NCI-H1436 treated with DMSO at 0.1 percent for 48 hours (cell line): ENCODE data around the gene CUEDC1.

Source experiments
- DNase-seq: peaks from one replicate; lab custom pipeline; 2025; lab: John Stamatoyannopoulos, UW

The CUEDC1 gene

DNA sequence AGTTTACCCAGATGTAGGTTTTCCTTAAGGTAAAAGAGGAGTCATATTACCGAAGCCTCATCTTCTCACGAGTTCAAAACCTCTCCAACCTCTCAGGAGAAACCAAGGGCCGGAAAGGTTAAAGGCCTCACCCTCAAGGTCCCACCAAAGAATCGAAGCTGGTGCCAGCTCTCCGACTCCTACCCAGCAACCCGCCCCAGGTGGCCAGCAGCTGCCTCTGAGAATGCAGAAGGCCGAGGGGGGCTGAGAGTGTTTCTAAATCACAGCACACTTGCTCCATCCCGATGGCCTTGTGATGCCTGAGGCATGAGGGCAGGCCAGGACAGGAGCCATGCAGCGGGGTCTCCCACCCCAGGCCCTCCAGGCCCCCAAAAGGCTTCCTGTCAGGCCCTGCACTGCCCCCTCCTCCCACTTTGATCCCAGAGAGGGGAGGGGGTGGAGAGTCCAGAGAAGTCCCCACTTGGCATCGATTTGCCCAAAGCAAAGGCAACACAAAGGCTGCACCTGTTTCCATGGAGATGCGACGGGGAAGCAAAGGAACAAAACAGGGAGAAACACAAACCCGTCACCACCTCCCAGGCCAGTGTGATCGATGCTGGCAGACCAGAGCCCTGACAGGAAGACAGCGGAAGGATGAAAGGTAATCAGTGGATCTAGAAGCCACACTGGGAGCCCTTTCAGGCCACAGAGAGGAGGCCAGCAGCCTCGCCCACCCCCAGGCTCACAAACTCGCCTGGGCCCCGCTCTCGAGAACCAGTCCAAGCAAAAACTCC is 39.0 kb downstream of the CUEDC1 start:
- no peak for DNase-seq

GRCh38 chr17:57915544-57915943 is 39.7 kb downstream of the CUEDC1 start:
- no peak for DNase-seq

GRCh38 chr17:57914273-57915142 is 40.7 kb downstream of the CUEDC1 start:
- no peak for DNase-seq

DNA sequence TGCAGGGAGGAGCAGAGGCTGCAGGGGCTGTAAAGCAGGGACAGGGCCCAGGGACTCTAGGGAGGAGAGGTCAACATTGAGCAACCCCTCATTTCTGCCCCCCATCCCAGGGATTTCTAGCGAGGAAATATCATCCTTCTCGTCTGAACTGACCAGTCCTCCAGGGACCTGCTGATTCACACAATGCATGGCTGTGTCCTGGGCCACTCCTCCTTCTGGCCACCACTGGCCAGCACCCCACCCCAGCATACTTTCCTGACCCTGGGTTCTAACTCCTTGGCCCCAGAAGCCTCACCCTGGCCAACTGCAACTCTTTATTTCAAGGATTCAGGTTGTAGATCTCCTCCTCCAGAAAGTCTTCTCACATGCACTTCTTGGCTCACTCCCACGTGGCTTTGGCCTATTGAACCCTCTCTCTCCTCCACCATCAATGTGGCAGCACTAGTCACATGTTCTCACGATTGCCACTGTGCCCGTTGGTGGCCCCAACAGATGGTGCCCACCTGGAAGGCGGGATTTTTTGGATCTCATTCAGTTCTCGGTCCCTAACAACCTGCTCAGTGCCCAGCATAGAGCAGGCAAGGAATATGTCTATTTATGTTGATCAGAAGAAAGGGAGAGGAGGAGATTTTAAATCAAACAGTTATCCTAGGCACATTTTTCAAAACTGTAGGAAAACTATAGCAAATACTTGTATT is 41.5 kb downstream of the CUEDC1 start:
- DNase-seq: no peak

DNA sequence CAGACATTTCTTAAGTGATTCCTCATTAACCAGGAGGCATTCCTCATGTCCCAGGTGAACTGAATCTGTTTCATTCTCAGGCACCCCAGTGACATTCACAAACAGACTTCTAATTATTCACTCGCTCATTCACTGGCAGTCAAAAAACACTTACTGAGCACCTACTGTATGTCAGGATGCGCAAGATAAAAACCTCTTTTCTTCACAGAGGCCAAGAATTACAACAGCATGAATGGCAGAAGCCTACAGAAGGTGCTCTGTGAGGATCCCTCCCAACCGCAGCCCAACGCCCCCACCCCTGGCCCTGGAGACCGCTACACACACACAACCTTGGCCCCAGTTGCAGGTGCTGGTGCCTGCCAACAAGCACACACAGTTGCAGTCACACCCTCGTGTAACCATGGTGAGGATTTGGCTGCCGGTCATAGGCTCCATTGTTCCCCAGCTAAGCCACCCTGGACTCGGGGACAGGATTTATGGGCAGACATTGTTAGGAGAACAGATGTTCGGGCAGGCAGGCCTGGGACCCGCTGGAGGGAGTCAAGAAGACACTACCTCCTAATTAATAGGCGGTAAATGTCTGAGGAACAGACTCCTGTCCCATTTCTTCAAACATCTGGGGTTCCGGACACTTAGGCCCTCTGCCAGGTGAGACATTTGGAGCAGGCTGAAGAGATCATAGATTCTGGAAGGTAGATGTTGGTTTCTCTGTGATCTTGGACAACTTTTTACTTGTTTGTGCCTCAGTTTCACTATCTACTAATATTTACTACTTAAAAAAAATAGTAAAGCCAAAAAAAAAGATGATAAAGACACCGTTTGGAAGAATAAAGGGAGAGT is 43.2 kb downstream of the CUEDC1 start:
- peak; percentile 86 for DNase-seq

DNA sequence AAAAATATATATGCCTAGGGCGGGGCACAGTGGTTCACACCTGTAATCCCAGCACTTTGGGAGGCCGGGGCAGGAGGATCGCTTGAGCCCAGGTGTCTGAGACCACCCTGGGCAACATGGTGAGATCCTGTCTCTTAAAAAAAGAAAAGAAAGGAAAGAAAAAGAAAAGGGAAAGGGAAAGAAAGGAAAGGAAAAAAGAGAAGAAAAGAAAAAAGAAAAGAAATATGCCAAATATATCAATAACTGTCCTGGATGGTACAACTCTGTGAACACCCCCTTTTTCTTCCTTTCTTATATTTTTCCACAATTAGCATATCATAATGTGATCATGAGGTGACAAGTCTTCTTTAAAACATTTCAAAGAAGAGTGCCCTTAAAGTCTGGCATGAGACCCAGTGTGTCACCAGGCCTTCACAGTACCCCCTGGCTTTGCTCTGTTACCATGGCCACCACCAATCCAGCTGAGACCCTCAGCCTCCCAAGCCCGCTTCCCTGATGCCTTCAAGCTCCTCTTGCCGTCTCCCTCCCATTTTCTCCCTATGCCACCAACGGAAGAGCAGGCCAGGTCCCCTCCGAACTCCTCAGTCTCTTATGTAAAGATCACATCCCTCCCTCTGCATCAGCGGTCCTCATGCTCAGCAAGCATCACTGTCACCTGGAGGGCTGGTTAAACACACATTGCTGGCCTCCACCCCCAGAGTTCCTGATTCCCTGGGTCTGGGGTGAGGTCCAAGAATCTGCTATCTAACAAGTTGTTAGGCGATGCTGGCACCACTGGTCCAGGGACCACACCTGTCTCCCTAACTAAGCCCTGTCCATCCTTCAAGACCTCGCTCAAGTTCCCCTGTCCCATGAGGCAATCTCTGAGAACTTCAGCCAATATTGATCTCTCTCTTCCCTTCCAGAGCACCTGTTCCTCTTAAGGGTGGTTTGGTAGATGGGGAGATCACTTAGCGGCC is 44.5 kb downstream of the CUEDC1 start:
- no peak for DNase-seq

- DNase-seq: no peak
These were observed 45.7 kb downstream of the CUEDC1 start for GRCh38 chr17:57909551-57909950.

- no peak for DNase-seq
These were observed 46.9 kb downstream of the CUEDC1 start for GRCh38 chr17:57908278-57908677.

GRCh38 chr17:57906910-57907309 is 48.3 kb downstream of the CUEDC1 start:
- no peak for DNase-seq

DNA sequence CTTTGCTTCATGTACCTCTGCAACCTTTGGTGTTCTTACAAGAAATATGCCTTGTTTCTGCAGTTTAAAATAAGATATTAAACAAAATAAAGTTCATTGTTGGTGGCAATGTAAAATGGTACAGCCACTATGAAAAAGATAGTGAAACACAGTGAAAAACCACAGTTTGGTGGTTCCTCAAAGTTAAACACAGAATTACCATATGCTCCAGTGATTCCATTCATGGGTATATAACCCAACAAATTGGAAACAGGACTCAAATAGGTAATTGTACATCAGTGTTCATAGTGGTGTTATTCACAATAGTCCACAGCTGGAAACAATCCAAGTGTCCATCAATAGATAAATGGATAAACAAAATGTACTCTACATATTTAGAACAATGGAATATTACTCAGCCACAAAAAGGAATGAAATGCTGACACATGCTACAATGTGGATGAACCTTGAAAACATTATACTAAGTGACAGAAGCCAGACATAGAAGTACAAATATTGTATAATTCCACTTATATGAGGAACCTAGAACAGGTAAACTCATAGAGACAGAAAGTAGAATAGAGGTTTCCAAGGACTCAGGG is 49.2 kb downstream of the CUEDC1 start:
- DNase-seq: no peak

DNA sequence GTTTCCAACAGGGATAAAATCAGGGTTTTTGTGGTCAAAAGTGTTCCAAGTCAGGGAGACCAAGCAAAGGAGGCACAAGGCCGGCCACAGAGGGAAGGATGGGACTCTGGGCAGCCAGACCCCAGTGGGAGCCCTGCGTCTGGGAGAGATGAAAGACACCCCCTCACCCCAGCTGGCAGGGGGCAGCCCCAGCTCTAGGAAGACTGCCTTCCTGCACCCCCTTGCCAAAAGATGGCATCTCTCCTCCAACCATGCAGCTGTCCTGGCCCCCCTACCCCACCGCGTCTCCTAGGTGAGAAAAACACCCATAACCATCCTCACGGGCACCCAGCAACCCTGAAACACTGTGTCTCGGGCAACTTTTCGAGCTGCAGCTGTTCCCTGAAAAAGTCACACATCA is 51.3 kb downstream of the CUEDC1 start:
- no peak for DNase-seq

DNA sequence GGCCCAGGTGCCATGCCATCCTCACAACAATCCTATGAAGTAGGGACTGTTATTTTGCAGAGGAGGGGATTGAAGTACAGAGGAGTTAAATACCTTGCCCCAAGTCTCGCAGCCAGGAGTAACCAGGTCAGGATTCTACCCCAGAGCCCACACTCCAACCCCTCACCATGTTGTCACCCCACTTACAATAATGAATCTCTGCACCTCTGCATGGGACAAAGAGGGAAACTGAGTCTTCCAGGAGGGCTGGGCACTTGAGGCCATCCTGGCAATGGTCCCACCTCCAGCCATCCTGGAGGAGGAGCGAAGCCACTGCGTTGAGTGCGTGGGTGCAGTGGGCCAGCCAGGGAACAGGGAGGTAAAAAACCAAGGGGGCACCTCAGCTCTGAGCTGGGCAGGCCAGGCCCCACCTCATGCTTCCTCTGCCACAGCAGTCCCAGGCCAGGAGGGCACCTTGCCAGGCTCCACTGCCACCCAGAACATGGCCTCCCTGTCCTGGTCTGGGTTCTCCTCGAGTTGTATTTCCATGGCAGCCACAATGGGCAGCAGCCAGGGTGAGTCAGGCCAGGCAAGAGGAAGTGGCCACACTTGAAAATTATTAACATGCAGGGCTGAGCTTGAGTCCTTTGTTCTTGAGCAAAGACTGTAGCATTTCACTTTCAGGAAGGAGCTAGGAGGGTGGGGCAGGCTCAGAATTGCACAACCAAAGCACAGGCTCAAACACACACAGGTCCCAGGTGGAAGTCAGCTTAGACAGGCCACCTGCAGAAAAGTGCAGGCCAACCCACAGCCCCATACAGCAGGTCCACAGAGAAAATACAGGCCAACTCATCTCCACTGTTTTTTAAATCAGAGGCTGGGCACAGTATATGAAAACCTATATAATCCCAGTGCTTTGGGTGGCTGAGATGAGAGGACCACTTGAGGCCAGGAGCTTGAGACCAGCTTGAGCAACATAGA is 52.1 kb downstream of the CUEDC1 start:
- DNase-seq: peak; percentile 48

GRCh38 chr17:57902117-57902799 is 53.0 kb downstream of the CUEDC1 start:
- DNase-seq: no peak

DNA sequence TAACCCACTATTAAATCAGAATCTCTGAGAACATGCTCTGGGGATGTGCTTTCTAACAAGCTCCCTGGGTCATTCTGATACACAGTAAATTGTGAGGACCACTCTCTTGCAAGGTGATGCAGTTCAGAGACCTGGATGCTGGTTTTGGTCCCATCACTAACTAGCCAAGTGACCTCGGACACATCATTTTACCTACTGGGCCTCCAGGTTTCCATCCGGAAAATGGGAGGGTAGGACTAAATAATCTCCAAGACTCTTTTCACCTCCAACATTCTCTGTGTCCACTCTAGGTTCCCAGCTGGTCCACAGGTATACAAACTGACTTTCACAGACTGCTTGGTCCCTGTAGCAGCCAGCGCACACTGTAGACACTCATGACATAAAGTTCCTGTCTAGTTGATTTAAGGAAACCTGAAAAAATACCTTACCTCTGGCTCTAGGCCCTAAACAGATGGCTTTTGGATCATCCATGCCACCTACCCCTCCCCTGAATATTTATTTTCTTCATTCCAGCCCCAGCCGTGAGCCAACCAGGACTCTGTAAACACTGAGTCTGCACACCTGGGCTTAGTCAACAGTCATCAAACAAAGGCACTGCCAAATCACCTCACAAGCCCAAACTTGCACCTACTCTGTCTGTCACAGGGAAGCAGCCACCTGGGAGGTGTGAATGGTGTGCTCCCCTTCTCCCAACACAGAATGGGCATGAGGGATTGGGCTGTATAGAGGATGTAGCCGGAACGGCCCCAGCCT is 54.0 kb downstream of the CUEDC1 start:
- peak; percentile 96 for DNase-seq

DNA sequence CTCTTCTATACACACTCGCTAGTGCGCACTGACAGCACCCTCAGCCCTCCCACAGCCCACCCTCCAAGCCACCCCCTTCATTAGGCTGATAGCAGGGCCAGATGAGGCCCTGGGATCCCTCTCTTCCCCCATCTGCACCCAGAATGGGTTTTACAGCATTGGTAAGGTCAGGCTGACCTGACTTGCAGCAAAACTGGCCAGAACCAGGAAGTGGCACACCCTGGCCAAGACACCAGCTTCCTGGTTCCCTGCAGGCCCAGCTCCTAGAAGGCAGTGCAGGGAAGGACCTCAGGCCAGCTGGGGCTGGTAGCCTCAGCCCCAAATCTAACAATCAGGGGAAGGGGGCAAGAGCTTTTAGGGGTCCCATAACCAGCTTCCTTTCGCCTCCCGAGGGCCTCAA is 55.4 kb downstream of the CUEDC1 start:
- DNase-seq: no peak

- DNase-seq: no peak
These were observed 55.8 kb downstream of the CUEDC1 start for GRCh38 chr17:57899391-57899790.

DNA sequence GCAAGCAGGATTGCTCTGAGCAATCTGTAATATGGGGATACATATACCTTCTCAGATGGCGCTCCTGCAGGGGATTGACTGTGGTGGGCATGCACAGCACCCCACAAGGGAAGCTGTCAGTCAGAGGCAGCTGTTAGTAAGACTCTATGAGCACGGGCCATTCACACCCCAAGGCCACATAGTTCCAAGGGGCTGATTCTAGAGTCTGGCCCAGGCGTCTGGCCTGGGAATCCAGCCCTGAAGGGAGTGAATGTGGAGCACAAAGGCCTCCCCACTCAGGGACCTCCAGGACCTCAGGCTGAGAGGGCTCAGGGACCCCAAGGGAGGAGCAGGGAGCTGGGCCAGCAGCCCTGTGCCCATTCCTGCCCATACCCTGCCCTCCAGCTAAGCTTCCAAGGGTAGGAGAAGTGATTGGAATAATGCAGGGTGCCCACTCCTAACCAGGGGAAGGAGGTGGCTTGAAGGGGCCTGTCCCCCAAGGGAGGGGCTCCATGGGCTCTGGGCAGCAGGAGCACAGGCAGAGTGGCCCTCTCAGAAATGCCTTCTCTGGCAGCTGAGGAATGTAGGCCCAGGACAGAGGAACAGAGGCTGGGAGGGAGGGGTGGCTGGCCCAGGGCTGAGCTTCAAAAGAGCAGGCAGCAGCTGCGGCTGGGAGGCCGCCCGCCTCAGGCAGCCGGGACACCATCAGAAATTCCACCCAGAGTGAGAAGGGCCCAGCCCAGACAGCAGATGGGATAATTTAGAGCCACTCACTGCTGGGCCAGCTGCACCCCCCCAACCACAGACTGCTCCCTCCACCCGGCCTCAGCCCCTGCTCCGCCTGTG is 56.5 kb downstream of the CUEDC1 start:
- no peak for DNase-seq
